Measurements from ENCODE around the gene DENND1C. TPM values are rescaled to one million over a fixed set of nuclear protein-coding genes. Genes with fewer than 3 reads are reported as not detected.

DENND1C gene
- total and polyA plus RNA-seq, 8 donors, result 0.51 to 3.2 (median 1.7) TPM

DNA sequence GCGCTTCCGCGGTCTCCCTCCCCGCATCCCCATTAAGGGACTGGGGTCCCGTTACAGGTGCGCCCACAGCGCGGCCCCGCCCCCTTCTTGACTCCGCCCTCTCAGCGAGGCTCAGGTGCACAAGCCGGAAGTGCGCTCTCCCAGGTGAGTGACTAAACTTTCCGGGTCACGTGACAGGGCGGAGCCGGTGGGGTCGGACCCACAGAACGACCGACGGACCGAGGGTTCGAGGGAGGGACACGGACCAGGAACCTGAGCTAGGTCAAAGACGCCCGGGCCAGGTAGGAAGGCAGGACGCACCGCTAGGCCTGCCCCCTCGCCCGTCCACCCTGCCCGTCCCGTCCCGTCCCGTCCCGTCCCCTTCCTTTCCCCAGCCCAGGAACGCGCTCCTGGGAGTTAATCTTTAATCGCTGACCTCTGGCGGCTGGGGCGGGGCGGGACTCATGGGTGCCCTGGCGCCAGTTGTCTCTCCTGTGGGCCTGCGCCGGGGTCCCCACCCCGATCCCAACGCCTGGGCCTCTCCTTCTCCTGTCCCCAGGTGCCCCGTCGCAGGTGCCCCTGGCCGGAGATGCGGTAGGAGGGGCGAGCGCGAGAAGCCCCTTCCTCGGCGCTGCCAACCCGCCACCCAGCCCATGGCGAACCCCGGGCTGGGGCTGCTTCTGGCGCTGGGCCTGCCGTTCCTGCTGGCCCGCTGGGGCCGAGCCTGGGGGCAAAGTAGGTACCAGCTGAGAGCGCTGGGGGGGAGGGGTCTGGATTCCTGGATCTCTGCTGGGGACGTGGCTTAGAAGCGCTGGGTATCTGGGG, 17.3 kb downstream of the DENND1C start, which contains the start of gene CRB3:
CRB3 (plus strand) TSS at position 202 of the 804 bp plus-strand sequence; CDS start at position 633, 431 bp downstream.
- TF ChIP-seq, protein P1, sequence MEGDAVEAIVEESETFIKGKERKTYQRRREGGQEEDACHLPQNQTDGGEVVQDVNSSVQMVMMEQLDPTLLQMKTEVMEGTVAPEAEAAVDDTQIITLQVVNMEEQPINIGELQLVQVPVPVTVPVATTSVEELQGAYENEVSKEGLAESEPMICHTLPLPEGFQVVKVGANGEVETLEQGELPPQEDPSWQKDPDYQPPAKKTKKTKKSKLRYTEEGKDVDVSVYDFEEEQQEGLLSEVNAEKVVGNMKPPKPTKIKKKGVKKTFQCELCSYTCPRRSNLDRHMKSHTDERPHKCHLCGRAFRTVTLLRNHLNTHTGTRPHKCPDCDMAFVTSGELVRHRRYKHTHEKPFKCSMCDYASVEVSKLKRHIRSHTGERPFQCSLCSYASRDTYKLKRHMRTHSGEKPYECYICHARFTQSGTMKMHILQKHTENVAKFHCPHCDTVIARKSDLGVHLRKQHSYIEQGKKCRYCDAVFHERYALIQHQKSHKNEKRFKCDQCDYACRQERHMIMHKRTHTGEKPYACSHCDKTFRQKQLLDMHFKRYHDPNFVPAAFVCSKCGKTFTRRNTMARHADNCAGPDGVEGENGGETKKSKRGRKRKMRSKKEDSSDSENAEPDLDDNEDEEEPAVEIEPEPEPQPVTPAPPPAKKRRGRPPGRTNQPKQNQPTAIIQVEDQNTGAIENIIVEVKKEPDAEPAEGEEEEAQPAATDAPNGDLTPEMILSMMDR (IDR thresholded peaks at IDR 0.05), result no peak
- Histone ChIP-seq H3K27me3 (no peaks in the 10 kb centered on the region), H3K4me1 (peaks cover 0 to 6% (median 4%) of the 10 kb centered on the region in 3 donors), H3K27ac (peak within 1 kb of the TSS; percentile 80 to 96 (median 93)), H3K4me3 (peak within 1 kb of the TSS; percentile 58 to 94 (median 66)), H3K36me3 (peaks cover 0 to 11% (median 0%) of the 10 kb centered on the region in 3 donors), H3K9me3 (no peaks in the 10 kb centered on the region)
- FAIRE-seq (no peak), ATAC-seq (peak; percentile 66 to 81 (median 76)), DNase-seq (peak; percentile 95 to 98 (median 96))
- intact Hi-C loops (cut with DNase I), result no loop called here
- 0 to 1% methylated on average over 46 to 65 of the region's 65 CpGs for WGBS, 2 donors

DNA sequence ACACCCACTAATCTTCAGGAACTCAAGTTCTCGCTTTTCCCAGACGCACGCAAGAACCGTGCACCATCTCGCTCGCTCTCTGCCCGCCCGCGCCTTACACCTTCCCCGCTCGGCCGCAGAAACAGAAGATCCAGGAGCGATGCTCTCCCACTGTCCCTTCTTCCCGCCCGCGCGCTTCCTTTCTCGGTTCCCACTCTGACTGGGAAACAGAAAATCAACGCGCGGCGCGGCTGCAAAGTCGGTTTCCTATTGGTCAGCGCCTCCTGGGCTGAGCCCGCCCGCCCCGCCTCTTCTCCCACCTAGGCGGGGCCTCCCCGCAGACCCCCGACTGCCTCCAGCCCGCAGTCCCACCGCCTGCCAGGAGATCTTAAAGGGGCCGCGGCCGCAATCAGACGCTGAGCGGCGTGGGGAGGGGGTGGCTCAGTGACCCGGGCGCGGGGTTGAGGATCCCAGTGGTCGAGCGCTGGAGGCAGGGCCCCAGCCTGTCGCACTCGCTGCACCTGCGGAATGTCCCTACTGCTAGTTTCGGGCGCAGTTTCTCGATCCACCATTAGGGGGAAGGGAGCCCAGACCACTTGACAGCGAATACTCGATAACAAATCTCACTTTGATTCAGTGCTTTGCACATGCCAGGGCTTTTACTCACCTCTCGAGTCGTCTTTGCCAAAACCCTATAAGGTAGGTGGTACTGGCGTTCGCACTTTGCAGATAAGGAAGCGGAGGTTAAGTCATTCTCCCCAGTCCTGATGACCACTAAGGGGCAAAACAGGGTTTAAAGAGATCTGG, 21.3 kb downstream of the DENND1C start:
- no peaks in the 10 kb centered on the region for H3K9me3 ChIP-seq
- intact Hi-C loops (cut with DNase I), result no loop called here
- peak overlapping the region; percentile 63 to 83 (median 75) for H3K4me3 ChIP-seq
- peaks cover 0 to 2% (median 0%) of the 10 kb centered on the region in 3 donors for H3K4me1 ChIP-seq
- ATAC-seq, result peak; percentile 79 to 90 (median 83)
- DNase-seq, result peak; percentile 95 to 98 (median 97)
- peak; percentile 93 for FAIRE-seq
- no peaks in the 10 kb centered on the region for H3K36me3 ChIP-seq
- WGBS, 2 donors, result 0 to 1% methylated on average over 57 of the region's 57 CpGs
- H3K27ac ChIP-seq, result peak overlapping the region; percentile 77 to 98 (median 94)
- TF ChIP-seq, protein P1 (IDR thresholded peaks at IDR 0.05), result peak; percentile 42 to 62 (median 44)
- H3K27me3 ChIP-seq, result no peaks in the 10 kb centered on the region

DNA sequence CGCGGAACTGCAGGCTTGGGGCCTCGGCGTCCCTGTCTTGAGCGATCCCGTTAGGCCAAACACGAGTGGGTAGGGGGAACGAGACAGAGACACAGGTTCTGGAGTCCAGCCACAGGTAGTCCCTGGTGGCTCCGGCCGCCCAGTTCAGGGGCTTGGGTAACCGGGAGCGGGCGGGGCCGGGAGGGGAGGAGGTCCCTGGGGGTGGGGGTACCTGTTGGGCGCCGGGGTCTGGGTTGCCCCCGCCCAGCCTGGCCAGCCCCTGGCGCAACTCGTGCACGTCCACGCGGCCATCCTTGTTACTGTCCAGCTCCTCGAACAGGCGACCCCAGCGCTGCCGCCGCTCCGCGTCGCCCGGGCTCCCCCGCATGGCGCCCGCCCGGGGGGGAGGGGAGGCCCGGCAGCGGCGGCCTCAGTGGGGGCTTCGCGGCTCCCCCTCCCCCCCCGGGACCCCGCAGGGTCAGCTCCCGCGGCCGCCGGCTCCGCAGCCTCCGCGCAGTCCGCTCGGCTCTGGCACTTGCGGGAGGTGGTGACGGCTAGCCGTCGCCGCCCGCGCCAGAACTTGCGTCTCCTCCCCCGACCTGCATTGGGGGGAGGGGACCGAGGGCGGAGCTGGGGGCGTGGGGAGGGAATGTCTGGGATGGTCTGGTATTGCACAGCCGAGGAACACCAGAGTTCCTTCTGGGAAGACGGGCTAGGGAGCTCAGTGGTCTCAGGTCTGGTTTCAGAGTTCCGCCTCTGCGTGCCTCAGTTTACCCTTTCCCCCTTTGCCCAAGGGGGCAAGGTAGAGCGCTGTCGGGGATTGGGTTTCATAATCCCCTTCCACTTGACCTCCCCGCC, 22.1 kb downstream of the DENND1C start, which contains the start of gene SLC25A23:
SLC25A23 (minus strand) TSS at position 531 of the 837 bp plus-strand sequence; CDS start at position 367, 164 bp downstream.
- Histone ChIP-seq H3K4me3 (peak within 1 kb of the TSS; percentile 63 to 83 (median 75)), H3K27ac (peak within 1 kb of the TSS; percentile 77 to 98 (median 94)), H3K9me3 (no peaks in the 10 kb centered on the region), H3K36me3 (peaks cover 0 to 1% (median 0%) of the 10 kb centered on the region in 3 donors), H3K4me1 (no peaks in the 10 kb centered on the region), H3K27me3 (no peaks in the 10 kb centered on the region)
- intact Hi-C loops (cut with DNase I), result no loop called here
- WGBS, 2 donors, result 1% methylated on average over 37 to 70 of the region's 70 CpGs
- TF ChIP-seq, protein P1 (IDR thresholded peaks at IDR 0.05), result no peak
- FAIRE-seq (no peak), ATAC-seq (peak; percentile 51 to 68 (median 63)), DNase-seq (peak; percentile 72 to 91 (median 79))

DNA sequence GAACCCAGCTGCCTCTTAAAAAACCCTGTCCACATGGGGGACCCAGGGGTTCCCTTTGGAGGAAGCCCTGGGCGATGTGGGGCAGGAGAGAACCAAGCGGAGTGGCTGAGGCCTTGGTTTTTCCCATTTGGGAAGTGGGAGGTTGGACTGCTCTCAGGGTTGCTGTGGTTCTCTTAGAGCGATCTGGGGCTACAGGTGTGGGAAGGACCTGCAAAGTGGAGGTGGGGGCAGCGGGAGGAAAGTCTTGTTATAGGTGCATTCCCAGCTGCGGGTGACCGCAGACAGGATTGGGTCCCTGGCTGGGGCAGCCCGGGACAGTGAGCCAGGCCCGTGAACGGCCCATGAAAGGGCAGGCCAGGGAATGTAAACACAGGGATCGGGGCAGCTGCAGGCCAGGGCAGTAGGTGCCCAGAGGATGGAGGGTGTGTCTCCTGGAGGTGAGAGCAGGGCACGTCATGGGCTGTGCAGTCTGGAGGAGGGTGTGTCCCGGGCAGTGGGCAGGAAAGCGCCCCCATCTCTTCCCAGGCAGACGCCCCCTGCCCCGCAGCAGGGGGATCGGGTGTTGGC, 22.8 kb downstream of the DENND1C start:
- TF ChIP-seq, protein P1 (IDR thresholded peaks at IDR 0.05), result no peak
- Histone ChIP-seq H3K27ac (peak overlapping the region in 2 of 4 donors; percentile 22 to 98), H3K4me3 (peak overlapping the region; percentile 63 to 83 (median 75)), H3K9me3 (no peaks in the 10 kb centered on the region), H3K4me1 (no peaks in the 10 kb centered on the region), H3K27me3 (no peaks in the 10 kb centered on the region), H3K36me3 (peaks cover 0 to 8% (median 6%) of the 10 kb centered on the region in 3 donors)
- WGBS, 2 donors, result 25 to 32% methylated on average over 15 to 16 of the region's 16 CpGs
- FAIRE-seq (no peak), ATAC-seq (peak in 1 of 4 donors; percentile 4), DNase-seq (peak in 3 of 6 donors; percentile 21 to 53 (median 36))
- intact Hi-C loops (cut with DNase I), result no loop called here
